ENCODE results near the gene PIP5KL1. TPM values are rescaled to one million over a fixed set of nuclear protein-coding genes. Genes with fewer than 3 reads are reported as not detected.
A peak's percentile ranks its signal among the peaks of the same experiment; 100 is the strongest.

The PIP5KL1 gene
- total RNA-seq, 1 donor from 2014 or later, result 3.4 TPM

DNA sequence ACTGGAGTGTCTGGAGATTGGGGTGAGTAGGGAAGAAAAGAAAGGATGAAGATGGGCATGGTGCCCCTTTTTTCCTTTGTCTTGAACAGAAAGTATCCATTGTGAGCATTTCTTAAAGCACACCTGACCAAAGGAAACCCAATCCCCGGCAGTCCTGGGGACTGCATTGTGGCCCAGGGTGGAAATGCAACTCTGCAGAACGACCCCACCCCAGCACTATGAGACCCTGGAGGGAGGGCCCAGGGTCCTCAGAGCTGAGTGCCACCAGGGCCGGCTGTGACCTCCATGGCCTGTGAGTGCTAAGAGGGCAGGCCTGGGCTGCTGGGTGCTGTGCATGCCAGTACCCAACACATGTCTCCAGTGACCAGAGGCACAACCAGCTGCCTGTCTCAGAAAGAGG lies 31.7 kb upstream of the PIP5KL1 start:
- H3K4me3 Mint-ChIP-seq (ENCODE audit: low read depth), result no peak overlapping the region
- no peak for DNase-seq (ENCODE audit: low spot score, unreplicated experiment)
- TF ChIP-seq, protein P1, sequence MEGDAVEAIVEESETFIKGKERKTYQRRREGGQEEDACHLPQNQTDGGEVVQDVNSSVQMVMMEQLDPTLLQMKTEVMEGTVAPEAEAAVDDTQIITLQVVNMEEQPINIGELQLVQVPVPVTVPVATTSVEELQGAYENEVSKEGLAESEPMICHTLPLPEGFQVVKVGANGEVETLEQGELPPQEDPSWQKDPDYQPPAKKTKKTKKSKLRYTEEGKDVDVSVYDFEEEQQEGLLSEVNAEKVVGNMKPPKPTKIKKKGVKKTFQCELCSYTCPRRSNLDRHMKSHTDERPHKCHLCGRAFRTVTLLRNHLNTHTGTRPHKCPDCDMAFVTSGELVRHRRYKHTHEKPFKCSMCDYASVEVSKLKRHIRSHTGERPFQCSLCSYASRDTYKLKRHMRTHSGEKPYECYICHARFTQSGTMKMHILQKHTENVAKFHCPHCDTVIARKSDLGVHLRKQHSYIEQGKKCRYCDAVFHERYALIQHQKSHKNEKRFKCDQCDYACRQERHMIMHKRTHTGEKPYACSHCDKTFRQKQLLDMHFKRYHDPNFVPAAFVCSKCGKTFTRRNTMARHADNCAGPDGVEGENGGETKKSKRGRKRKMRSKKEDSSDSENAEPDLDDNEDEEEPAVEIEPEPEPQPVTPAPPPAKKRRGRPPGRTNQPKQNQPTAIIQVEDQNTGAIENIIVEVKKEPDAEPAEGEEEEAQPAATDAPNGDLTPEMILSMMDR (IDR thresholded peaks at IDR 0.05; ENCODE audit: unreplicated experiment), result no peak
- peaks cover 4% of the 10 kb centered on the region for H3K36me3 Mint-ChIP-seq (ENCODE audit: insufficient read depth)
- peaks cover 17% of the 10 kb centered on the region for H3K4me1 Mint-ChIP-seq (ENCODE audit: low read depth)
- H3K9me3 Mint-ChIP-seq (ENCODE audit: low read depth), result peaks cover 2% of the 10 kb centered on the region
- no peaks in the 10 kb centered on the region for H3K27me3 Mint-ChIP-seq
- no peak overlapping the region for H3K27ac Mint-ChIP-seq

DNA sequence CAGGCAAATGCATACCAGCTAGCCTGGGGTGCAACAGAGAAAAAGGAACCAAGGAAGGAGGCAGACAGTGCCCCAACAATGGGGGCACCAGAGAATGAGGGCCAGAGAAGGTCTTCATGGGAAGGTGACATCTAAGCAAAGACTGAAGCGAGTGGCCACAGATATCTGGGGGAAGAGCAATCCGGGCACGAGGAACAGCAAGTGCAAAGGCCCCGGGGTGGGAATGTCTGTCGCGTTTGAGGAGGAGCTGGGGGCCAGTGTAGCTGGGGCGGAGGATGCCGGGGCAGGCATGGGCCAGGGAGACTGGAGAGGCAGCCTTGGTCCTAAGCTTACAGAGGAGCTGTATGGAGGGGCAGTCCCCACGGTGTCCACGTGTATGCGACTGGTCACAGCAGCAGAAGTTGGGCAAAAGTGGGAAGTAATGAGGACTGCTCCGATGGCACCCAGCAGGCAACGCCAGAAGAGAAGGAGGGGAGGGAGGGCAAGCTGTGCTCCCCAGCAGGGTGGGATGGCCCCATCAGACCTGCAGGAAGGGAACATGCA lies 31.1 kb upstream of the PIP5KL1 start:
- Mint-ChIP-seq H3K4me1 (ENCODE audit: low read depth) (peaks cover 17% of the 10 kb centered on the region), H3K9me3 (ENCODE audit: low read depth) (peaks cover 2% of the 10 kb centered on the region), H3K4me3 (ENCODE audit: low read depth) (no peak overlapping the region), H3K27me3 (no peaks in the 10 kb centered on the region), H3K27ac (no peak overlapping the region), H3K36me3 (ENCODE audit: insufficient read depth) (peaks cover 4% of the 10 kb centered on the region)
- DNase-seq (ENCODE audit: low spot score, unreplicated experiment), result no peak
- TF ChIP-seq, protein P1 (IDR thresholded peaks at IDR 0.05; ENCODE audit: unreplicated experiment), result no peak

DNA sequence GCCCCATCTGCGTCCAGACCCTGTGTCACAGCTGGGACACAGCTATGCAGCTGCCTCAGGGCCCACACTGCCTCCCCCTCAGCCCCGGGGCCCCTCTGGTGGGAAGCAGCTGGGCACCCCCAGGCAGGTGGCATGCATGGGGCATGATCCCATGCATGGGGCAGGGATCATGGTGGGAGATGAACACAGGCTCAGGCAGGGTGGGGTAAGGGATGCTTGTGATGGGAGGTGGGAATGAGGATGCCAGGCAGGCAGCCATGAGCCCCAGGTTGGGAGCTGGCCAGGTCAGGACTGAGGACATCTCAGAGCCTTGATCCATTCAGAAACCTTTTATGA lies 30.5 kb upstream of the PIP5KL1 start:
- peaks cover 17% of the 10 kb centered on the region for H3K4me1 Mint-ChIP-seq (ENCODE audit: low read depth)
- no peaks in the 10 kb centered on the region for H3K27me3 Mint-ChIP-seq
- H3K4me3 Mint-ChIP-seq (ENCODE audit: low read depth), result no peak overlapping the region
- TF ChIP-seq, protein P1 (IDR thresholded peaks at IDR 0.05; ENCODE audit: unreplicated experiment), result no peak
- no peak overlapping the region for H3K27ac Mint-ChIP-seq
- no peak for DNase-seq (ENCODE audit: low spot score, unreplicated experiment)
- H3K36me3 Mint-ChIP-seq (ENCODE audit: insufficient read depth), result peaks cover 4% of the 10 kb centered on the region
- H3K9me3 Mint-ChIP-seq (ENCODE audit: low read depth), result peaks cover 2% of the 10 kb centered on the region

DNA sequence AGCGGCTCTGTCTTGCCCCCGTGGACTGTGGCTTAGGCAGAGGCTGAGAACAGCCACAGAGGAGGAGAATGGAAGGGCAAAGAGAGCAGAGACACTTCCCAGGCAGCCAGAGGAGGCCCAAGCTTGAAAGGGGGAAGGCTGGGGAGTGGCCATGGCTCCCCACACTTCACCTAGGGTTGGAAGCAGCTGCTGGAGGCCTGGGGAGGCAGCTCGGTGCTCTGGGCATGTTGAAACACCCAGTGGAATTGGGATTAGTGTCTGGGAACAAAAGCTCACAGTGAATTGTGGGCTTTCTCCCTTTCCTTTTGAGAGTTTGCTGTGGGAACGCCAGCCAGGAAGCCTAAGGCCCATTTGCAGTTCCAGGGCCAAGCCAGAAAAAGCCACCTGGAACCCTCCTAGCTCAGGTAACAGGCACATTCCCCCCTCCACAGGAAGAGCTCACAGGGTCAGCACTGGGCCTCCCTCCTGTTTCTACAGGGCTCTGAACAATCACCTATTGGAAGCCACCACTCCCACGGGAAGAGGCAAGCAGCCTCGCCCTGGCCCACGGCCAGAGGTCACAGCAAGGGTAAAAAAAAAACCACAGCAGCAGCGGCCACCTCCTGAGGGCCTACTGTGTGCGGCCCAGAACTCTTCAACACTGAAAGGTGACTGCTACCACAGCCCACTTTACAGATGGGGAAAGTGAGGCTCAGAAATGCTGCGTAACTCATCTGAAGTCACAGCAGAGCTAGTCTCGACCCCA lies 30.0 kb upstream of the PIP5KL1 start:
- Mint-ChIP-seq H3K4me1 (ENCODE audit: low read depth) (peaks cover 21% of the 10 kb centered on the region), H3K4me3 (ENCODE audit: low read depth) (no peak overlapping the region)

DNA sequence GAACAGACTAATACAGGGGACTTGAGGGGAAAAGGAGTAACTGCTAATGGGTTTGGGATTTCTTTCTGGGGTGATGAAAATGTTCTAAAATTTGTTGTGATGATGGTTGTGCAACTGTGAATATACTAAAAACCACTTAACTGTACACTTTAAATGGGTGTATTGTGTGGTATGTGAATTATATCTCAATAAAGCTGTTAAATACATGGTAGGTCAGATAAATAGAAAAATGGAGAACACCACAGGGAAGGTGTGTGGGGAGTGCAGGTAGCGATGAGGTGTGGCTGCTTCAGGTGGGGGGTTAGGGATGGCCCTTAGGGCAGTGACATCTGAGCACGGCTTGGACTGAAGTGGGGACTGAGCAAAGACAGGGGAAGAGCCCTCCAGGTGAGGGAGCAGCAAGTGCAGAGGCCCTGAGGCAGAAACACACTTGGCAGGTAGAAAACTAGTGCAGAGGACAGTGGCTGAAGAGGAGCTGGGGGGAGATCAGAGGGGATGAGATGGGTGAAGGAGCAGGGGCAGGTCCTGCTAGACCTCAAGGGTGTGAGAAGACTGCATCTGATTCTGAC lies 29.3 kb upstream of the PIP5KL1 start:
- DNase-seq (ENCODE audit: low spot score, unreplicated experiment), result no peak
- Mint-ChIP-seq H3K36me3 (ENCODE audit: insufficient read depth) (peaks cover 5% of the 10 kb centered on the region), H3K4me1 (ENCODE audit: low read depth) (peaks cover 19% of the 10 kb centered on the region), H3K4me3 (ENCODE audit: low read depth) (no peak overlapping the region), H3K9me3 (ENCODE audit: low read depth) (peaks cover 2% of the 10 kb centered on the region), H3K27me3 (no peaks in the 10 kb centered on the region), H3K27ac (peak overlapping the region; percentile 18)
- TF ChIP-seq, protein P1 (IDR thresholded peaks at IDR 0.05; ENCODE audit: unreplicated experiment), result no peak

More for the DNA sequence above, 30.0 kb upstream of the PIP5KL1 start:
- no peak for DNase-seq (ENCODE audit: low spot score, unreplicated experiment)
- Mint-ChIP-seq H3K27me3 (no peaks in the 10 kb centered on the region), H3K36me3 (ENCODE audit: insufficient read depth) (peaks cover 5% of the 10 kb centered on the region), H3K9me3 (ENCODE audit: low read depth) (peaks cover 2% of the 10 kb centered on the region), H3K27ac (peak overlapping the region; percentile 41)
- TF ChIP-seq, protein P1 (IDR thresholded peaks at IDR 0.05; ENCODE audit: unreplicated experiment), result no peak
